Esophagus squamous epithelium (tissue), 5 donors: ENCODE results near the gene TMCC1. TPM values are rescaled to one million over a fixed set of nuclear protein-coding genes. Genes with fewer than 3 reads are reported as not detected.

ENCODE experiments used
- DNase-seq: peaks from one replicate; lab custom pipeline; 2025; lab: John Stamatoyannopoulos, UW
- H3K27ac ChIP-seq, 4 donors: fragments of 200-600 bp; sonication (generic); one replicate each; pipeline ENCODE4 v1.5.1; 2016 to 2019; ENCODE audit warnings: mild to moderate bottlenecking in 1 of 4
- H3K27me3 ChIP-seq, 4 donors: fragments of 200-600 bp; sonication (generic); 1 replicate in 3 of 4; 2 replicates in 1 of 4; pipeline versions ENCODE4 v1.5.1 to v1.6.0; 2017 to 2021; ENCODE audit warnings: antibody characterized with exemption in 1 of 4
- H3K36me3 ChIP-seq, 3 donors: fragments of 200-600 bp; sonication (generic); one replicate each; pipeline ENCODE4 v1.5.1; 2016 to 2019
- H3K4me1 ChIP-seq, 3 donors: fragments of 200-600 bp; sonication (generic); one replicate each; pipeline ENCODE4 v1.5.1; 2017 to 2019
- H3K4me3 ChIP-seq, 4 donors: fragments of 200-600 bp; sonication (generic); 1 replicate in 3 of 4; 2 replicates in 1 of 4; pipeline ENCODE4 v1.5.1; 2016 to 2019; ENCODE audit warnings: mild to moderate bottlenecking in 2 of 4, moderate library complexity in 1 of 4
- H3K9me3 ChIP-seq, 3 donors: fragments of 200-600 bp; sonication (generic); one replicate each; pipeline ENCODE4 v1.5.1; 2016 to 2019
- POLR2A ChIP-seq, 4 donors: fragments of 450-650 bp; IDR thresholded peaks; one replicate each; pipeline ENCODE4 v1.6.1; 2017; ENCODE audit warnings: antibody characterized with exemption in 4 of 4, mild to moderate bottlenecking in 4 of 4, moderate library complexity in 3 of 4
- WGBS, 2 donors: methylation state at CpG; one replicate each; pipeline ENCODE4 v1.1.5; 2018; 5-methylcytosine and 5-hydroxymethylcytosine counted together
- intact Hi-C: fragments of 100-400 bp; cut with DNase I; formaldehyde crosslinking; loops from one replicate; pipeline ENCODE4 v1.15.0; 2022
- total RNA-seq, 4 donors: library from RNA; depleted of rRNA; stranded (reverse); fragments of >200 nt; gene quantifications; one replicate each; pipeline ENCODE4 v1.1.0, GENCODE V29; 2016
- TF ChIP-seq, protein P1 (sequence below), 6 experiments: fragments of 450-650 bp in 4 of 6; fragments of 200-600 bp in 2 of 6; sonication (generic) in 2 of 6; IDR thresholded peaks; one replicate each; pipeline ENCODE4 v1.5.1; 2016 to 2019; ENCODE audit warnings: antibody characterized with exemption in 6 of 6, mild to moderate bottlenecking in 4 of 6, moderate library complexity in 4 of 6
- donor health status: DM: yes; HTN: yes; CAD: no.

Gene TMCC1
- total RNA-seq: 10 to 100 TPM; 13.1 to 23.5 (median 18.4) TPM

DNA sequence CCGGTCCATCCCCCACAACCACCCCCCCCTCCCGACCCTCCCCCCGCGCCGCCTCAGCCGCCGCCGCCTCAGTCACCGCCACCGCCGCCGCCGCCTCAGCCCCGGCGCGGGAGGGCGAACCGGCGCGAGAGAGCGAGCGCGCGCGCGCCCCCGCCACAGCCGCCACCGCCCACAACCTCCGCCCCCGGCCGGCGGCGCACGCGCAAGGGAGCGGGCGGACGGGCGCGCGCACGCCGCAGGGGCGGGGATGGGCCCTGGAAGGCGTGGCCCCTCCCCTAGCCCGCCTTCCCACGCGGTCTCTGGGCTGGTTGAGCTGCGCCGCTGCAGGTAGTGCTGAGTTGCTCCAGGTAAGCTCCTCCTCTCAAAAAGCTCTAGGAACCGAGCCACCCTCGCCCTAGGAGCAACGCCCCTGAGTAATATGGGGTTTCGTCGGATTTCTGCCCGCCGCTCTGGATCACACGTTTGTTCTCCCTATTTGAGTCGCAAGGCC is at the start of gene TMCC1:
TMCC1 (minus strand) TSS at position 131 of the 490 bp plus-strand sequence.
- TF ChIP-seq POLR2A (IDR thresholded peaks at IDR 0.05): peak in 2 of 4 donors; percentile 9 to 13
- TF ChIP-seq, protein P1, sequence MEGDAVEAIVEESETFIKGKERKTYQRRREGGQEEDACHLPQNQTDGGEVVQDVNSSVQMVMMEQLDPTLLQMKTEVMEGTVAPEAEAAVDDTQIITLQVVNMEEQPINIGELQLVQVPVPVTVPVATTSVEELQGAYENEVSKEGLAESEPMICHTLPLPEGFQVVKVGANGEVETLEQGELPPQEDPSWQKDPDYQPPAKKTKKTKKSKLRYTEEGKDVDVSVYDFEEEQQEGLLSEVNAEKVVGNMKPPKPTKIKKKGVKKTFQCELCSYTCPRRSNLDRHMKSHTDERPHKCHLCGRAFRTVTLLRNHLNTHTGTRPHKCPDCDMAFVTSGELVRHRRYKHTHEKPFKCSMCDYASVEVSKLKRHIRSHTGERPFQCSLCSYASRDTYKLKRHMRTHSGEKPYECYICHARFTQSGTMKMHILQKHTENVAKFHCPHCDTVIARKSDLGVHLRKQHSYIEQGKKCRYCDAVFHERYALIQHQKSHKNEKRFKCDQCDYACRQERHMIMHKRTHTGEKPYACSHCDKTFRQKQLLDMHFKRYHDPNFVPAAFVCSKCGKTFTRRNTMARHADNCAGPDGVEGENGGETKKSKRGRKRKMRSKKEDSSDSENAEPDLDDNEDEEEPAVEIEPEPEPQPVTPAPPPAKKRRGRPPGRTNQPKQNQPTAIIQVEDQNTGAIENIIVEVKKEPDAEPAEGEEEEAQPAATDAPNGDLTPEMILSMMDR (IDR thresholded peaks at IDR 0.05): peak in 1 of 6 experiments; percentile 17
- Histone ChIP-seq H3K27ac (peak within 1 kb of the TSS; percentile 90 to 97 (median 94)), H3K36me3 (peaks cover 0 to 7% (median 0%) of the 10 kb centered on the region in 3 donors)

DNA sequence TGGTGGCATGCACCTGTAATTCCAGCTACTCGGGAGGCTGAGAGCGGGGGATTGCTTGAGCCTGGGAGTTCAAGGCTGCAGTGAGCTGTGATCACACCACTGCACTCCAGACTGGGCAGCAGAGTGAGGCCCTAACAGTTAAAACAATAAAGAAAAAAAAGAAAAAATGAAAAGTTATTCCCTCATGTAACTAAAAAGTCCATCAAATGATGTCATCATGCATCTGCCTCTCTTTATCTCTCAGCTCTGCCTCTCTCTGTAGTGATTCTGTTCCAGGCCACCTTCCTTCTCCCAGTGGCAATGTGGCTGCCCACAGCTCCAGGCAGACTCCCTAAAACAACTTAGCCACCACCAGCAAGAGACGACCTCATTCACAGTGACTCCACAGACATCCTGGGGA is 49.5 kb upstream of the TMCC1 start:
- H3K36me3 ChIP-seq: no peaks in the 10 kb centered on the region
- H3K4me3 ChIP-seq: no peak overlapping the region
- intact Hi-C loops: loop anchor here (10.0 kb wide), 1 partner anchor 152 kb away; no protein-coding TSS in a partner anchor
- no peak for DNase-seq
- peaks cover 0 to 7% (median 0%) of the 10 kb centered on the region in 3 donors for H3K9me3 ChIP-seq
- H3K27ac ChIP-seq: no peak overlapping the region
- no peak for TF ChIP-seq POLR2A (IDR thresholded peaks at IDR 0.05)
- WGBS, 2 donors: 74 to 78% methylated on average over 2 to 3 of the region's 3 CpGs
- H3K27me3 ChIP-seq: peaks cover 0 to 7% (median 0%) of the 10 kb centered on the region in 4 donors
- H3K4me1 ChIP-seq: no peaks in the 10 kb centered on the region

More for the DNA sequence above, at the start of gene TMCC1:
- no peaks in the 10 kb centered on the region for H3K27me3 ChIP-seq
- peak; percentile 35 for DNase-seq
- peak within 1 kb of the TSS; percentile 79 to 92 (median 89) for H3K4me3 ChIP-seq
- peaks cover 14 to 51% (median 22%) of the 10 kb centered on the region in 3 donors for H3K4me1 ChIP-seq
- 0% methylated on average over 6 to 8 of the region's 60 CpGs for WGBS, 2 donors
- intact Hi-C loops: no loop called here
- no peaks in the 10 kb centered on the region for H3K9me3 ChIP-seq

DNA sequence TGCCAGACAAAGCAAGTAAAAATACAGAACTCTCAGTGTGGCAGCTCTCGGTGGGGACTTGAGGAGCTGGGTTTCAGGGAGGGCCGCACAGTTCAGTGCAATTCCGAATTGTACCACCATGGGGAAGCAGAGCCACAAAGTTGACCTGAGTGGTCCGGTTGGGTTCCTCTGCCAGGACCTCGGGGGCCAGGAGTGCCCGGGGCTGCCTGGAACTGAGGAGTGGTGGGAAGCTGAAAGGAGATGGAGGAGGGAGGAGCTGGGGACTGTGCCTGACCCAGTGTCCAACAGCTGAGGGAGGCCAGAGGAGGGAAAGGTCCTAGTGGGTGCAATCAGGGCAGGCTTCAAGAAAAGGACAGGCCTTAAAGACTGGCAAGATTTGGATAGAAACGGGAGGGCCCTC is 48.8 kb upstream of the TMCC1 start:
- TF ChIP-seq POLR2A (IDR thresholded peaks at IDR 0.05): no peak
- TF ChIP-seq, protein P1 (IDR thresholded peaks at IDR 0.05): peak; percentile 25 to 82 (median 68)
- intact Hi-C loops: loop anchor here (10.0 kb wide), 1 partner anchor 153 kb away; no protein-coding TSS in a partner anchor
- no peak for DNase-seq

DNA sequence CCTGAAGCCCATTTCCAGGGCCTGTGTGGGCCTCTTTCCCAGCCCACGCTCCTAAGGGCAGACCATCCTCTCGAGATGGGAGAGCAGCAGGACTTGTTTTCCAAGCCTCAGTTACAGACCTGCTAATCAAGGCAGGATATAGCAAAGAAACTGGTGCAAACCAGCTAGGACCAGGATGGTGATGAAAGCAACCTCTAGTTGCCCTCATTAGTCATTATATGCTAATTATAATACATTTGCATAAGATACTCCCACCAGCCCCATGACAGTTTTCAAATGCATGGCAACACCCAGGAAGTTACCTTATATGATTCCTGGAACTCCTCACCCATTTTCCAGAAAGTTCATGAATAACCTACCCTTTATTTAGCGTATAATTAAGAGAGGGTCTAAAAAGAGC is 46.6 kb upstream of the TMCC1 start:
- Histone ChIP-seq H3K36me3 (no peaks in the 10 kb centered on the region), H3K4me3 (no peak overlapping the region), H3K27ac (no peak overlapping the region), H3K9me3 (no peaks in the 10 kb centered on the region), H3K4me1 (peaks cover 0 to 7% (median 0%) of the 10 kb centered on the region in 3 donors), H3K27me3 (no peaks in the 10 kb centered on the region)
- WGBS, 2 donors: 69 to 95% methylated on average over 2 to 3 of the region's 3 CpGs
- no peak for DNase-seq
- TF ChIP-seq POLR2A (IDR thresholded peaks at IDR 0.05): no peak
- TF ChIP-seq, protein P1 (IDR thresholded peaks at IDR 0.05): no peak
- intact Hi-C loops: loop anchor here (10.0 kb wide), 1 partner anchor 155 kb away; no protein-coding TSS in a partner anchor

More for the DNA sequence above, 48.8 kb upstream of the TMCC1 start:
- peaks cover 0 to 5% (median 0%) of the 10 kb centered on the region in 3 donors for H3K9me3 ChIP-seq
- H3K4me1 ChIP-seq: peaks cover 0 to 2% (median 0%) of the 10 kb centered on the region in 3 donors
- peaks cover 0 to 6% (median 0%) of the 10 kb centered on the region in 4 donors for H3K27me3 ChIP-seq
- no peaks in the 10 kb centered on the region for H3K36me3 ChIP-seq
- 8 to 13% methylated on average over 7 of the region's 7 CpGs for WGBS, 2 donors
- no peak overlapping the region for H3K4me3 ChIP-seq
- H3K27ac ChIP-seq: no peak overlapping the region

DNA sequence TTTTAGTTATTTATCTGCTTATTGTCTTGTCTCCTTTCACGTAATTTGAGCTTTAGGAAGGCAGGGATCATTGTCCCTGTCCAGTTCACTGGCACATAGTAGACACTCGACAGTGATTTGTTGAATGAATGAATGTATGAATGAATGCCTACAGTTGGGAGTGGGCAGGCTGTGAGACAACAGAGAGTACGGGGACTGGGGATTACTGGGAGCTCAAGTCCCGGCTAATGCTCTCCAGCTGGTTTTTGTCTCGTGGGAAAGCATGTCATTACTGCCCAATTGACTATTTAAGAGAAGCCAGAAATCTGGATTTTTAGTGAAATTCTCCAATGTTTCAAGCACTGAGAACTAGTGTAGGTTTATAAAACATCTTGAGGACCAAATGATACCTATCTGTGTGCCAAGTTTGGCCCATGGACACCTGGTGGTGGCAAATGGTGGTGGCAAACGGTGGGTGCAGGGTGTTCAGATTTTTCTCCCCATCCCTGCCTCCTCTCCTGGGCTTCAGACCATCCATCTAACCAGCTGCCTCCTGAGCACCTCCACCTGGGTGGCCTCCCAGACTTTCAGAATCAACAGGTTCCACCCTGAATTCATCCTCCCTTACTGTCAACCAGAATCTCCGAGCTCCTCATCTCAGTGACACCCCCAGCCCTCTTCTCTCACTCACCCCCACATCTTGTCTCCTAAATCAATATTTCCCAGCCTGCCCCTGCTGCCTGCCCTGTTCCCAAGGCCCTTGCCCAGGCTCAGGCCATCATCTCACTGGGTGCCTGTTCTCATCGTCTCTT is 44.8 kb upstream of the TMCC1 start:
- no peaks in the 10 kb centered on the region for H3K36me3 ChIP-seq
- no peak overlapping the region for H3K27ac ChIP-seq
- DNase-seq: no peak
- no peak for TF ChIP-seq POLR2A (IDR thresholded peaks at IDR 0.05)
- TF ChIP-seq, protein P1 (IDR thresholded peaks at IDR 0.05): no peak
- WGBS, 2 donors: 84 to 90% methylated on average over 8 of the region's 8 CpGs
- H3K4me1 ChIP-seq: peaks cover 0 to 11% (median 5%) of the 10 kb centered on the region in 3 donors
- no peaks in the 10 kb centered on the region for H3K9me3 ChIP-seq
- no peak overlapping the region for H3K4me3 ChIP-seq
- intact Hi-C loops: loop anchor here (10.0 kb wide), 1 partner anchor 114 kb away; no protein-coding TSS in a partner anchor
- no peaks in the 10 kb centered on the region for H3K27me3 ChIP-seq
